Renal cortical epithelial cell (primary cell): ENCODE data around the gene ACTR2. TPM values are rescaled to one million over a fixed set of nuclear protein-coding genes. Genes with fewer than 3 reads are reported as not detected.
"Not testable (repeated sequence)": the region's sequence is repeated elsewhere in the genome, so short reads cannot be mapped to it uniquely, and the experiment has no call there.

ENCODE experiments used
- DNase-seq: peaks from one replicate; pipeline ENCODE4 v3.0.0-alpha.2; 2011; ENCODE audit warnings: low read depth
- total RNA-seq: library from RNA; depleted of rRNA; stranded (reverse); fragments of >200 nt; gene quantifications from 2 replicates; pipeline ENCODE4 v1.2.3, GENCODE V29; 2014

Gene ACTR2
- total RNA-seq, 1 donor from 2014 or later, result 222 TPM

DNA sequence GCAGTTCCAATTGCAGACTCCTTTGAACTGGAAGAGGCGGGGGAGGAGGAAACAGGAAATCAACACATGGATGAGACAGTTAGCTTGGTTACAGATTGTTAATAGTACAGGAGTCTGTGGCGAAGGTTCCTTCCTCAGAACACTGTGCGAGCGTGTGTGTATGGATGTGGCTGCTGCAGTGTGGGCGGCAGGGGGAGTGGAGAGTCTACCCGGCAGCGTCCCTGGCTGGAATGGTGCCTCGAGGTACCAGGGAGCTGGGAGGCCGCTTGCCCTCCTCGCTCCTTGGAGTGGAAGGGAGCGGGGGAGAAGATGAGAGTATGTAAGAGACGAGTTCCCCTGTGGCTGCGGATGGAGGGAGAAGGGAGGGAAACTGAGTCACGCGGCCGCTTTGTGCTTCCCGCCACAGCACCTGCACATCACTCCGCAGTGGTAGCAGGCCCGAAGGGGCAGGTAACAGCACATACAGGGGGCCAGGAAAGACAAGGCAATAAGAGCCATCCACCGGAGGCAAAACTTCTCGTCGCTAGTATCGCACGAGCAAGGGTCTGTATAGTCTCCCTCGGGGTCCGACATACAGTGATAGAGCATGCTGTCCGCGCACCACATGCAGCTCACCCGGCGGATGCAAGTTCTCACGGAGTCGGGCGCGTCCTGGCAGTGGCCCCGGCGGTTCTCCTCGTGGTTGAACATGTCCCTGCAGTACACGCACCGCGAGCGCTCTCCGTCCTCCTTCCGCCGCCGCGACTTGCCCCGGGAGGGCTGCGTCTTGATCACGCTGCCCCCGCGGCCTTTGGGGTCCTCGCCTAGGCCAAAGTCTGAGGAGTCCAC lies 85.7 kb downstream of the ACTR2 start:
- no peak for DNase-seq

DNA sequence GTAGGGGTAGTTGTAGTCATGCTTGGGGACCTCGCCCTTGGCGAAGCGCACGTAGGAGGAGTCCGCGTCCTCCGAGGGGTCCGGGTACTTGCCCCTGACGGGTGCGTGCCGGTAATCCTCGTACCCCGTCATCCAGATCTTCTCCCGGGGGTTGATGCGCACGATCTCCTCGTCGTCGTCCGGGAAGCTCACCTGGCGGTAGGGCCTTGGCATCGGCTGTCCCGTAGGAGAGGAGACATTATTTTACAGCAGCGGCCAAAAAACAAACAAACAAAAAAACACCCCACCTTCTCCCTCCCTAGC lies 86.3 kb downstream of the ACTR2 start:
- DNase-seq, result no peak

DNA sequence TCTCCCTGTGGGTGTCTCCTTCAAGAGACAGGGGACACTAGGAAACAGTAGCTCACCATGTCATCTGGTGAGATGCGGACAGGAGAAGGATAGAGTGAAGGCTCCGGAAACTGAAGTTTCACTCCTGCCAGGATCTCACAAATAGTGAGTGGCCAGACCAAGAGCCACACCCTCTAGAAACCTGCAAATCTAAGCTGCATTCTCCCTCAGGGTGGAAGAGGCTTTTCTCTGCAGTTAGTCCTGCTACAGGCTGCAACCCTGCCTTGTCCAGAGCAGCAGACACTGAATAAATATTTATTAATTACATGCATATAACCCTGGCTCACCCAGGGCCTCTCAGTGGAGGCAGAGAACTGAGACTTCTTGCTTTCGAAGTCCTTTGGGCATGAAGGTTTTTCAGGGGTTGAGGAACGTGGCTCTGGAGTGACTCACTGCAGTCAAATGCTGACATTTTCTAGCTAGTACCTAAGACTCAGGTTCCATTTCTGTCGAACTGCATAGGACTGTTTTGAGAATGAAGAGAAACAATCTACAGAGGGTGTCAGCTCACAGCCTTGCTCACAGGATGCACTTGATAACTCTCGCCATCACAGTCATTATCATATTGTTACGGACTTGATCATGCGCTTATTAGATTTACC lies 87.3 kb downstream of the ACTR2 start:
- DNase-seq, result no peak

DNA sequence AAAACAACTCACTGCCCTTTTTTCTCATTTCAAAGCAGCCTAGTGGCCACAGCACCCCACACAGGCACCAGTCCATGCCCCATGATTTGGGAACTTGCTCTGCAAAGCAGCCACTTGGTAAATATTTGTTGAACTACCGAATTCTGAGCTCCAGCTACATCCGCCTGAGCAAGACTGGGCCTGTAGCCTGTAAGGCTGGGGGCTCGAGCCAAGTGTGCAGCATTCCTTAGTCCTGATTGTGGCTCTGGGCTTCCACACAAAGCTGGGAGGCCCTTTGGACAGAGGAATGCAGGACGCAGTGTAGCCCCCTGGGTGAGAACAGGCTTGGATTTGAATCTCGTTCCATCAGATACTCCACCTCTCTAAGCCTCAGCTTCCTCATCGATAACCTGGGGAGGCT lies 88.4 kb downstream of the ACTR2 start:
- DNase-seq, result no peak

DNA sequence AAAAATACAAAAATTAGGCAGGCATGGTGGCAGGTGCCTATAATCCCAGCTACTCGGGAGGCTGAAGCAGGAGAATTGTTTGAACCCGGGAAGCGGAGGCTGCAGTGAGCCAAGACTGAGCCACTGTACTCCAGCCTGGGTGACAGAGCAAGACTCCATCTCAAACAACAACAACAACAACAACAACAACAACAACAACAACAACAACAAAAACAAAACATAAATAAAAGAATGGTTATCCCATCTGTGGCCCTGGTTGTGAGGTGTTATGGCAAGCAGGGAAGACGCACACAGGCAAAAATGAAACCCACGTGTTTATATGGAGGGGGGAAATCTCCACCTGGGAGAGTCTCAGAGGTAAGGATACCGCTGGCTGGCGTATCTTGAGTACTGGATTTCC lies 89.7 kb downstream of the ACTR2 start:
- DNase-seq, result not testable (repeated sequence)

DNA sequence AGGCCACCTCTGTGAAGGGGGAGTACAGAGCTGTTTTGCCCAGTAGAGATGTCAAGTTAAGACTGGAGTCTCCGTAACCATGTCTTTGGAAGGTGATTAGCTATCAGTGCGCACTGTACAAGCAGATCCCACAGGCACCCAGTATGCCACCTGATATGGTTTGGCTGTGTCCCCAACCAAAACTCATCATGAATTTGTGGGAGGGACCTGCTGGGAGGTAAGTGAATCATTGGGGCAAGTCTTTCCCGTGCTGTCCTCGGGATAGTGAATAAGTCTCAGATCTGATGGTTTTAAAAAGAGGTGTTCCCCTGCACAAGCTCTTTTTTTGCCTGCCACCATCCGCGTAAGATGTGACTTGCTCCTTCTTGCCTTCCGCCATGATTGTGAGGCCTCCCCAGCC lies 90.2 kb downstream of the ACTR2 start:
- no peak for DNase-seq

DNA sequence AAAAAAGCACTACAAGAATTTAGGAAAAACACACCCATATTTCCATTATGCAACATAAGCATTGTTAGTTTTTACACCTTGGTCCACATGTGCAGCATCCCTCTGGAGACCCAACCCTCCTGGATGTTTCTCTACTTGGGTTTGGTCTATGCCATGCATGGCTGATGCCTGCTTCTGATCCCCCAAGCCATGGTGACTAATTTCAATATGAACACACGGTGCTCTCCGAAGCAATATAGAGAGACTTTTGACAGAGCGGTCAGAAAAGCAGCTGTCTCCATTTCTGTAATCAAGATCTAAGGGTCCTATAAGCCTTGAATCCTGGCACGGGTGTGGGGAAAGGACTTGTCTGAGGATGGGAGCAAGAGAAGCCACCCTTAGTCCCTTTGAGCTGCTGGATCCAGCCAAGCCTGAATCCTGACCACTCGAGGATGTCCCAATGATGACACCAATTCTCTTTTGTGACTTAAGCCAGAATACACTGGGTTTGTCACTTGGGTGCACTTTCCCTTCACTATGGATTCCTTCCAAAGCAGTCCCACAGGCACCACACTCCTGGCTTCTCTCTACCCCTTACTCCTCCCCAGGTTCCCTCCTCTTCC lies 91.5 kb downstream of the ACTR2 start:
- DNase-seq, result no peak

DNA sequence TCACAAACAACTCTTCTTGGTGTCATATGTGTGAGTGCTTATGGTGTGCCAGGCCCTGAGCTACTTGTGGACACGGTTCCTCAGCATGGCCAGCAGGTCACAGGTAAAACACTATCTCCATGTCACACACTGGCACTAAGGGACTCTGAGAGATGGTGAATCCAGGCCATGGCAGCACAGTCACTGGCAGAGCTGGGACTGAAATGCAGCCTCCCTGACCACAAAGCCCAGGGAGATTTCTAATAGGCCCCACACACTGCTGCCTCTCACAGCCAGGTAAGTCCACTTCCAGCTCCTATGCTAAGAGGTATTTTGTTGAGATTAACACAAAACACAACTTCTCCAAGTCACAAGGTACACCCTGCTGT lies 92.0 kb downstream of the ACTR2 start:
- DNase-seq, result no peak

DNA sequence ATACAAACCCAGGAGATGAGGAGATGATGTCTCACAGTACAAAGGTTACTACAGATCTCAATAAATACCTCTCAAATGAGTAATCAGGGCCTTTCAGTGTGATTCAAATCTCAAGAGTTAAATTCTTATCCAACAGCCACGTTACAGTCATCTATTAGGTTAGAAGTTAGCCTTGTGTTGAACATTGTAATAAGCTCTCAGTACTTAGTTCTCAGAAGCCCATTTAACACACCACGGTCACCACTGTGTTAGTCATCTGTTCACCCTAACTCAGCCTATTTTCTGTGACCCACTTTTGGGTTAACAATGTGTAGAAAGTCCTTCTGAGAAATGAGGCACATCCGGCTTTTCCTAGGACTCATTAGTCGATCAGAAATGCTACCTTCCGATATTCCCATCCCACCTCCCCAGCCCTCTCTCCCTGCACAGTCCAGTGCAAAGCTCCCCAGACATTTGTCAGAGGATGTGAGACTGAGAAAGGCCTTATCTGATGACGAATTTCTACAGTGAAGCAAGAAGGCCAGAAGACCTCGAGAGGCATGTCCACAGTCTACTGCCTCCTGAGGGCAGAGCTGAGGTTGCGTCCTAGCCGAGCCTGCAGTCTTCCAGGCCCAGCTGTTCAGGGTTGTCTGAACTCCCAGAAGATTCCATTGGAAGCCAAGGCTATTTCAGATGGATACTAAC lies 92.6 kb downstream of the ACTR2 start:
- DNase-seq, result peak; percentile 99

Other genes starting within 250 kb of the ACTR2 start
- gene SLC1A4, start 238.4 kb upstream of the ACTR2 start, total RNA-seq, result 8.5 and 11.5 TPM in 2 replicates
- 3.6 and 19.1 TPM in 2 replicates for gene CEP68, start 171.4 kb upstream of the ACTR2 start, total RNA-seq
- 97.2 and 218 TPM in 2 replicates for gene RAB1A, start 97.7 kb upstream of the ACTR2 start, total RNA-seq
- 4.9 and 16.2 TPM in 2 replicates for gene SPRED2, start 204.8 kb downstream of the ACTR2 start, total RNA-seq